Measurements from ENCODE around the gene HABP2.

DNA sequence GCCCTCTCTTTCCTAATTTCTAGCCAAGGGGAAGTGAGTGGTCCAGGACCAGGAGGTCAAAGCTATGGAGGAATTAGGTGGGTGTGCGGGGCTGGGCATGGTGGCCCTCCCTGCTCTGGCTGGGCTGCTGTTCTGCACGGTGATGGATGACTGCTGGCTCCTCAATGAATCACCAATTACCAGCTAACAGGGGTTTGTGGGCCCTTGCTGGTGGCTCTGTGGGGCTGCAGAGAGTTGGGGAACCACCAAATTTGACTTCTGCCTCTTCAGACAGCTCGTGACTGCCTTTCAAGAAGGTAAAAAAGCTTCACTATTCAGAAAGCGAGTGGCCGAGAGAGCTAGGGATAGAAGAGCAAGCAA is 35.0 kb upstream of the HABP2 start:
- TF ChIP-seq, protein P1, sequence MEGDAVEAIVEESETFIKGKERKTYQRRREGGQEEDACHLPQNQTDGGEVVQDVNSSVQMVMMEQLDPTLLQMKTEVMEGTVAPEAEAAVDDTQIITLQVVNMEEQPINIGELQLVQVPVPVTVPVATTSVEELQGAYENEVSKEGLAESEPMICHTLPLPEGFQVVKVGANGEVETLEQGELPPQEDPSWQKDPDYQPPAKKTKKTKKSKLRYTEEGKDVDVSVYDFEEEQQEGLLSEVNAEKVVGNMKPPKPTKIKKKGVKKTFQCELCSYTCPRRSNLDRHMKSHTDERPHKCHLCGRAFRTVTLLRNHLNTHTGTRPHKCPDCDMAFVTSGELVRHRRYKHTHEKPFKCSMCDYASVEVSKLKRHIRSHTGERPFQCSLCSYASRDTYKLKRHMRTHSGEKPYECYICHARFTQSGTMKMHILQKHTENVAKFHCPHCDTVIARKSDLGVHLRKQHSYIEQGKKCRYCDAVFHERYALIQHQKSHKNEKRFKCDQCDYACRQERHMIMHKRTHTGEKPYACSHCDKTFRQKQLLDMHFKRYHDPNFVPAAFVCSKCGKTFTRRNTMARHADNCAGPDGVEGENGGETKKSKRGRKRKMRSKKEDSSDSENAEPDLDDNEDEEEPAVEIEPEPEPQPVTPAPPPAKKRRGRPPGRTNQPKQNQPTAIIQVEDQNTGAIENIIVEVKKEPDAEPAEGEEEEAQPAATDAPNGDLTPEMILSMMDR (IDR thresholded peaks at IDR 0.05; ENCODE audit: insufficient read depth, low read depth, low read length): no peak
- no peak for TF ChIP-seq EZH2 (IDR thresholded peaks at IDR 0.05; ENCODE audit: insufficient read depth, low read length)

All from astrocyte (in vitro differentiated cells and primary cell).